Measurements from ENCODE around the gene NFKBIA.

GRCh38 chr14:35429951-35430350, 25.4 kb upstream of the NFKBIA start:
- TF ChIP-seq CTCF (IDR thresholded peaks at IDR 0.05; ENCODE audit: low read depth, low read length, poor library complexity, severe bottlenecking) (no peak), EZH2phosphoT487 (IDR thresholded peaks at IDR 0.05; ENCODE audit: borderline replicate concordance, low read length) (no peak)
